ENCODE results near the gene PAIP2. TPM values are rescaled to one million over a fixed set of nuclear protein-coding genes. Genes with fewer than 3 reads are reported as not detected.
A peak's percentile ranks its signal among the peaks of the same experiment; 100 is the strongest.
"Not testable (repeated sequence)": the region's sequence is repeated elsewhere in the genome, so short reads cannot be mapped to it uniquely, and the experiment has no call there.

Gene PAIP2
- total RNA-seq, 1 donor from 2014 or later, result 66.0 TPM

GRCh38 chr5:139385061-139386049, 43.7 kb downstream of the PAIP2 start:
- no peak for DNase-seq (ENCODE audit: extremely low spot score in 2 of 2)
- Histone ChIP-seq H3K36me3 (no peaks in the 10 kb centered on the region), H3K4me3 (peak overlapping the region; percentile 7 to 16), H3K9me3 (no peaks in the 10 kb centered on the region), H3K27me3 (no peaks in the 10 kb centered on the region), H3K4me1 (peaks cover 38% of the 10 kb centered on the region), H3K27ac (peak overlapping the region; percentile 80)
- intact Hi-C loops (cut with DNase I), result no loop called here
- no peak for TF ChIP-seq POLR2A (IDR thresholded peaks at IDR 0.05)
- no peak for TF ChIP-seq POLR2AphosphoS5 (IDR thresholded peaks at IDR 0.05; ENCODE audit: insufficient read depth in 1 of 2, low read depth in 1 of 2)
- no peak for TF ChIP-seq CTCF (IDR thresholded peaks at IDR 0.05)

- Histone ChIP-seq H3K36me3 (no peaks in the 10 kb centered on the region), H3K4me1 (peaks cover 38% of the 10 kb centered on the region), H3K4me3 (no peak overlapping the region), H3K27ac (no peak overlapping the region), H3K9me3 (no peaks in the 10 kb centered on the region), H3K27me3 (no peaks in the 10 kb centered on the region)
- TF ChIP-seq POLR2A (IDR thresholded peaks at IDR 0.05), result no peak
- TF ChIP-seq POLR2AphosphoS5 (IDR thresholded peaks at IDR 0.05; ENCODE audit: insufficient read depth in 1 of 2, low read depth in 1 of 2), result peak in 1 of 2 donors; percentile 51
- DNase-seq (ENCODE audit: extremely low spot score in 2 of 2), result no peak
- intact Hi-C loops (cut with DNase I), result no loop called here
These were observed 44.4 kb downstream of the PAIP2 start for GRCh38 chr5:139386050-139386438.

GRCh38 chr5:139386956-139387355, 45.3 kb downstream of the PAIP2 start:
- H3K4me1 ChIP-seq, result peaks cover 40% of the 10 kb centered on the region
- intact Hi-C loops (cut with DNase I); H3K27ac ChIP-seq: not testable (repeated sequence)

GRCh38 chr5:139387611-139388197, 46.0 kb downstream of the PAIP2 start:
- H3K36me3 ChIP-seq, result no peaks in the 10 kb centered on the region
- TF ChIP-seq CTCF (IDR thresholded peaks at IDR 0.05), result no peak
- no peak for TF ChIP-seq POLR2A (IDR thresholded peaks at IDR 0.05)
- TF ChIP-seq POLR2AphosphoS5 (IDR thresholded peaks at IDR 0.05; ENCODE audit: insufficient read depth in 1 of 2, low read depth in 1 of 2), result no peak
- no peaks in the 10 kb centered on the region for H3K9me3 ChIP-seq
- H3K4me1 ChIP-seq, result peaks cover 47% of the 10 kb centered on the region
- peak in 1 of 2 donors; percentile 93 for DNase-seq (ENCODE audit: extremely low spot score in 2 of 2)
- H3K27me3 ChIP-seq, result no peaks in the 10 kb centered on the region
- no peak overlapping the region for H3K4me3 ChIP-seq
- intact Hi-C loops (cut with DNase I), result no loop called here
- no peak overlapping the region for H3K27ac ChIP-seq

More at GRCh38 chr5:139386956-139387355, 45.3 kb downstream of the PAIP2 start:
- H3K9me3 ChIP-seq; H3K27me3 ChIP-seq; H3K4me3 ChIP-seq; DNase-seq (ENCODE audit: extremely low spot score in 2 of 2); H3K36me3 ChIP-seq: not testable (repeated sequence)

GRCh38 chr5:139388198-139388821, 46.7 kb downstream of the PAIP2 start:
- no peak for DNase-seq (ENCODE audit: extremely low spot score in 2 of 2)
- intact Hi-C loops (cut with DNase I), result no loop called here
- Histone ChIP-seq H3K36me3 (no peaks in the 10 kb centered on the region), H3K27ac (no peak overlapping the region), H3K9me3 (no peaks in the 10 kb centered on the region), H3K4me3 (no peak overlapping the region), H3K27me3 (no peaks in the 10 kb centered on the region), H3K4me1 (peaks cover 53% of the 10 kb centered on the region)
- TF ChIP-seq POLR2A (IDR thresholded peaks at IDR 0.05), result no peak
- no peak for TF ChIP-seq CTCF (IDR thresholded peaks at IDR 0.05)
- no peak for TF ChIP-seq POLR2AphosphoS5 (IDR thresholded peaks at IDR 0.05; ENCODE audit: insufficient read depth in 1 of 2, low read depth in 1 of 2)
